Panc1 (cell line): ENCODE measurements around the gene SMYD5. TPM values are rescaled to one million over a fixed set of nuclear protein-coding genes. Genes with fewer than 3 reads are reported as not detected.

Experiments used
- ATAC-seq: fragments of 200-7000 bp; cut with Tn5 transposase; 2 replicates; pipeline ENCODE4 v1.9.1; 2020; ENCODE audit warnings: mild to moderate bottlenecking, moderate library complexity
- BruUV-seq: library from RNA; stranded (reverse); fragments of 400-500 nt; replicated peaks from 2 replicates; lab custom pipeline; 2021; lab: Mats Ljungman, UMichigan
- CTCF ChIA-PET: fragments of 300-600 bp; sonication (Branson Sonifier 250); formaldehyde crosslinking; loops from one replicate; lab custom pipeline; 2022; ENCODE audit warnings: antibody characterized with exemption; lab: Charles Lee
- POLR2A ChIA-PET: fragments of 300-600 bp; sonication (Branson Sonifier 250); formaldehyde crosslinking; loops from one replicate; lab custom pipeline; 2022; ENCODE audit warnings: antibody characterized with exemption; lab: Charles Lee
- DNase-seq: peaks from one replicate; pipeline ENCODE4 v3.0.0-alpha.2; 2010; ENCODE audit warnings: low read depth, low spot score
- H3K27ac ChIP-seq: 2 replicates; pipeline ENCODE4 v1.5.1; 2011; ENCODE audit warnings: mild to moderate bottlenecking, low read length, inconsistent platforms
- H3K27me3 ChIP-seq: fragments of 200-500 bp; sonication (Bioruptor generic); 2 replicates; pipeline ENCODE4 v1.6.0; 2014; ENCODE audit warnings: low read length, inconsistent platforms; ENCODE audit not compliant: control insufficient read depth, insufficient read depth
- H3K36me3 ChIP-seq: fragments of 200-500 bp; sonication (Bioruptor generic); 2 replicates; pipeline ENCODE4 v1.5.1; 2014; ENCODE audit warnings: inconsistent platforms, mild to moderate bottlenecking, low read length, moderate library complexity; ENCODE audit not compliant: control insufficient read depth, insufficient read depth
- H3K4me1 ChIP-seq: 2 replicates; pipeline ENCODE4 v1.5.1; 2011; ENCODE audit warnings: inconsistent platforms, mild to moderate bottlenecking, low read length, moderate library complexity; ENCODE audit not compliant: control insufficient read depth, insufficient read depth
- H3K4me3 ChIP-seq, 2 experiments: 2 replicates each; pipeline ENCODE4 v1.5.1; 2011 to 2012; ENCODE audit warnings: low read depth in 2 of 2, low read length in 2 of 2, mild to moderate bottlenecking in 2 of 2, inconsistent platforms in 1 of 2, moderate library complexity in 1 of 2
- H3K9me3 ChIP-seq: fragments of 200-500 bp; sonication (Bioruptor generic); 2 replicates; pipeline ENCODE4 v1.5.1; 2014; ENCODE audit warnings: low read depth, mild to moderate bottlenecking, inconsistent platforms, low read length, moderate library complexity; ENCODE audit not compliant: control insufficient read depth, insufficient read depth
- CTCF ChIP-seq: fragments of 450-650 bp; IDR thresholded peaks from 2 replicates; pipeline ENCODE4 v1.5.1; 2017; ENCODE audit warnings: mild to moderate bottlenecking
- POLR2AphosphoS5 ChIP-seq: IDR thresholded peaks from 2 replicates; pipeline ENCODE4 v1.6.1; 2012; ENCODE audit warnings: mild to moderate bottlenecking, low read depth, low read length, moderate library complexity
- REST ChIP-seq, 2 experiments: IDR thresholded peaks; 2 replicates each; pipeline ENCODE4 v1.6.1; 2011 to 2012; ENCODE audit warnings: low read depth in 2 of 2, control low read depth in 1 of 2, low read length in 1 of 2, mild to moderate bottlenecking in 1 of 2, moderate library complexity in 1 of 2; ENCODE audit not compliant: insufficient read depth in 1 of 2
- SIN3A ChIP-seq: IDR thresholded peaks from 2 replicates; pipeline ENCODE4 v1.6.1; 2012; ENCODE audit warnings: low read depth, mild to moderate bottlenecking, low read length, moderate library complexity, borderline replicate concordance; ENCODE audit not compliant: insufficient read depth
- TCF7L2 ChIP-seq: IDR thresholded peaks from 2 replicates; pipeline ENCODE4 v1.6.1; 2011; ENCODE audit warnings: mild to moderate bottlenecking, low read depth, low read length, inconsistent platforms
- in situ Hi-C: cut with HindIII; loops from 2 replicates; pipeline ENCODE4 v1.10.0; 2016; ENCODE audit warnings: low sequenced_read_pairs, low pct_unique_long_range_greater_than_20kb
- intact Hi-C: fragments of 100-400 bp; cut with micrococcal nuclease; formaldehyde crosslinking; loops from one replicate; pipeline ENCODE4 v1.10.0; 2022; ENCODE audit not compliant: unreplicated experiment
- total RNA-seq: library from RNA; stranded (reverse); gene quantifications from one replicate; pipeline ENCODE4 v1.2.1, GENCODE V29; 2021; ENCODE audit not compliant: unreplicated experiment

The SMYD5 gene
- total RNA-seq, 1 experiment from 2014 or later = 37.6 TPM

GRCh38 chr2:73185965-73186364, 28.1 kb upstream of the SMYD5 start:
- intact Hi-C loops = no loop called here
- no peaks in the 10 kb centered on the region for H3K9me3 ChIP-seq
- no peaks in the 10 kb centered on the region for H3K36me3 ChIP-seq
- no peak overlapping the region for H3K4me3 ChIP-seq
- POLR2A ChIA-PET = no interaction called here
- no TSS peak for BruUV-seq
- peaks cover 9% of the 10 kb centered on the region for H3K27me3 ChIP-seq
- H3K27ac ChIP-seq = no peak overlapping the region
- ATAC-seq = no peak
- no peak for DNase-seq
- CTCF ChIA-PET = no interaction called here
- in situ Hi-C loops = no loop called here
- no peaks in the 10 kb centered on the region for H3K4me1 ChIP-seq
- no peak for TF ChIP-seq POLR2AphosphoS5
- no peak for TF ChIP-seq CTCF
- TF ChIP-seq SIN3A = no peak
- TF ChIP-seq REST (IDR thresholded peaks at IDR 0.05; ENCODE audit: insufficient read depth in 1 of 2, low read depth in 2 of 2, low read length in 1 of 2) = no peak
- TF ChIP-seq TCF7L2 = no peak

GRCh38 chr2:73187549-73187948, 26.5 kb upstream of the SMYD5 start:
- no TSS peak for BruUV-seq
- in situ Hi-C loops = no loop called here
- ATAC-seq = no peak

More at GRCh38 chr2:73187549-73187948, 26.5 kb upstream of the SMYD5 start:
- TF ChIP-seq CTCF (no peak), REST (IDR thresholded peaks at IDR 0.05; ENCODE audit: insufficient read depth in 1 of 2, low read depth in 2 of 2, low read length in 1 of 2) (no peak), TCF7L2 (no peak), SIN3A (no peak), POLR2AphosphoS5 (no peak)
- Histone ChIP-seq H3K36me3 (no peaks in the 10 kb centered on the region), H3K27ac (no peak overlapping the region), H3K27me3 (peaks cover 9% of the 10 kb centered on the region), H3K9me3 (no peaks in the 10 kb centered on the region), H3K4me3 (no peak overlapping the region), H3K4me1 (no peaks in the 10 kb centered on the region)
- ChIA-PET CTCF (interaction anchor here (1.7 kb wide), 1 partner anchor 10 kb away, joined by 8 read pairs; no protein-coding TSS in a partner anchor), POLR2A (no interaction called here)
- intact Hi-C loops = no loop called here
- DNase-seq = no peak
